HG03521 (cell line): ENCODE data around the gene HIRA.

Source experiments
- ATAC-seq: cut with Tn5 transposase; IDR thresholded peaks from one replicate; pipeline ENCODE4 v1.9.1; 2021; ENCODE audit warnings: mild to moderate bottlenecking, moderate library complexity; ENCODE audit not compliant: unreplicated experiment

The HIRA gene

DNA sequence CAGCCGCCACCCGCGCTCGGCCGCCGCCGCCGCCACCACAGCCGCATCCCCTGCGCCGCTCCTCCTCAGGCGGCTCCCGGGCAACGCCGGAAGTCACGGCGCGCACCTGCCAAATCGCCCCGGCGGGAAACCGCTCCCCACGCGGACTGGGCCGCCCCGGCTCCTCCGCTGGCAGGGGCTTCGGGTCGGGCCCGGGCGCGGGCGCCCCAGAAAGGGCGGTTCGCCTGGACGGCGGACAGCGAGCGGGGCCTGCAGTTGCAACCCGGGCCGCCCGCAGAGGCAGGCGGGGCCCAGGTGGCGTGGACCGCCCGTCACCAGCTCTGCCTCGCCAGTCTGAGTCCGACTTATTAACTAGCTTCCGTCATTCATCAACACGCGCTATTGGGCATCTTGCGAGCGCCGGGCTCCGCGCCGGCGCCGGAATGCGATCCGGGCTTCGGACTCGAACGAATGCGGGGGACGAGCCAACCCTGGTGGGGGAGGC, at the start of gene HIRA:
HIRA (minus strand) TSS at position 85 of the 484 bp plus-strand sequence. CDS start 257 bp downstream, outside the sequence.
- peak; percentile 50 for ATAC-seq

GRCh38 chr22:19480789-19481188, 49.3 kb upstream of the HIRA start:
- no peak for ATAC-seq

DNA sequence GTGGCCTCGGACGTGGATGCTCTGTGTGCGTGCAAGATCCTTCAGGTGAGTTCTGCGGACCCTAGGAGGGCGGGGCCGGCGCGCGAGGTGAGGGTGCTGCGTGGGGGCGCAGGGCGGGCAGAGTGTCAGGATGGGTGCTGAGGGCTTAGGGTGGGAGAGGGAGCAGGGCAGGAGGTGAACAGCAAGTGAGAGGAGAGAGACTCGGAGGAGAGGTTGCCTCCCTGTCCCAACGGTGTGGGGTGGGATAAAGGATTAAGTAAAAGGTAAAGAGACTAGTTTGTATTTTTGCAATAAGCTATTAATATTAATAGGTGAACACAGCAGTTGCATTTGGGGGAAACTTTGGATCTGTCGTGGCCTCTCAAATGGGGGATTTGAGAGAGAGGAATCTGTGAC, 48.6 kb upstream of the HIRA start:
- peak; percentile 2 for ATAC-seq

DNA sequence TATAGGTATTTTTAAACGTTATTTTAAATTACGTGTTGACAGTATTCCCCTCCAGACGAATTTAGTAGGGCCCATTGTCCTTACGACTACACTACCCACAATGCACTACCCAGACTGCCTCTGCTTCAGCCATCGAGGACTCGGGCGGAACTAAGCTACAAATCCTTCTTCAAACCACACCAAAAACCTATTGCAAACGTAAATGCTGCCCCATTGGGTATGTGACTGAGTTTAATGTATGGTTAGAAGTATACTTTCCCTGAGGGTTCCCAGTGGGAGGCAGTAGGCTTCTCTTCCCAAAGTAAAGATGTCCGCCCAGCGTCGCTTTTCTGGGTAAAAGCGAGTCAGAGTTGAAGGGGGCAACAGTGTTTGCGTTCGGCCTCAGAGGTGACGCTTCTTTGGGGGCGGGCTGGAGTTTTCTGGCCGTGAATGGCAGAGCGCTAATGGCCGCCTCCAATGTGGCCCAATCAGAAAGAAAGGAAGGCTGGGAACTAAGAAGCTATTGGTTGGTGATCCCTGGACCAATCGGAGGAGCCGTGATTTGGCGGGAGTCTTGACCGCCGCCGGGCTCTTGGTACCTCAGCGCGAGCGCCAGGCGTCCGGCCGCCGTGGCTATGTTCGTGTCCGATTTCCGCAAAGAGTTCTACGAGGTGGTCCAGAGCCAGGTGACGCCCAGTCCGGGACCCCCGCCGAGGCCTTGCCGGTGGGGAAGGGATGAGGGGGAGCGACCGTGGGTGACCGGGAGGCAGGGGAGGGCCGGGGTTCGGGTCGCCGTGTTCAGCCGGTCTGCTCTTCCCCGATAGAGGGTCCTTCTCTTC, 48.0 kb upstream of the HIRA start, which contains the start of gene CDC45:
CDC45 (plus strand) TSS at position 566 of the 818 bp plus-strand sequence; CDS start at position 615, 49 bp downstream.
- ATAC-seq = peak; percentile 83

GRCh38 chr22:19478901-19479354, 47.4 kb upstream of the HIRA start, which contains the start of gene UFD1:
Gene UFD1, minus strand, starts transcription at chr22:19479193. Its CDS starts 108 bp downstream, at chr22:19479085.
- ATAC-seq = peak; percentile 47

- no peak for ATAC-seq
Observed at GRCh38 chr22:19478045-19478900, 46.7 kb upstream of the HIRA start.

DNA sequence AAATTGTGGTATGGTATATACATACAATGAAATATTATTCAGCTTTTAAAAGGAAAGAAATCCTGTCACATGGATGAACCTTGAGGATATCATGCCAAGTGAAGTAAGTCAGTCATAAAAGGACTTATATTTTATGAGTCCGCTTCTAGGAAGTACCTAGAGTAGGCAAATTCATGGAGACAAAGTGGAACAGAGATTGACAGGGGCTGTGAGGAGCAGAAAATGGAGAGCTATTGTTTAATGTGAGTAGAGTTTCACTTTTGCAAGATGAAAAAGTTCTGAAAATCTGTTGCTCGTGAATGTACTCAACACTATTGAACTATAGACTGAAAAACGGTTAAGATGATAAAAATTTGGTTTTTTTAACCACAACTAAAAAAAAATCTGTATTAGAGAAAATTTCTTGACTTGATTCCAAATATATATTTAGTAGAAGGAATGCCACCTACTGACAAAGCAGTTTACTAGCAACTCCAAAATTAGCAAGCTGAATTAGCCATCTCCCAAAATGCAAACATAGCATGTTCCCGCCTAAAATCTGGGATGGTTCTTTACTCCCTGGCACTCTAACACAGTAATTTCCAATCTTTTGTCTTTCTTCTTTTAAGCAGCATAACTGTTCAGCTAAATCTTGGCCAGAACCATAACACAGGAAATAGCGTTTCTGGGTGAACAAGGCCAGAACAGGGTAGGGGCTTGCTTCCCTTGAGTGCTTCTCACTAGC, 46.0 kb upstream of the HIRA start:
- no peak for ATAC-seq

GRCh38 chr22:19476023-19476422, 44.5 kb upstream of the HIRA start:
- no peak for ATAC-seq

DNA sequence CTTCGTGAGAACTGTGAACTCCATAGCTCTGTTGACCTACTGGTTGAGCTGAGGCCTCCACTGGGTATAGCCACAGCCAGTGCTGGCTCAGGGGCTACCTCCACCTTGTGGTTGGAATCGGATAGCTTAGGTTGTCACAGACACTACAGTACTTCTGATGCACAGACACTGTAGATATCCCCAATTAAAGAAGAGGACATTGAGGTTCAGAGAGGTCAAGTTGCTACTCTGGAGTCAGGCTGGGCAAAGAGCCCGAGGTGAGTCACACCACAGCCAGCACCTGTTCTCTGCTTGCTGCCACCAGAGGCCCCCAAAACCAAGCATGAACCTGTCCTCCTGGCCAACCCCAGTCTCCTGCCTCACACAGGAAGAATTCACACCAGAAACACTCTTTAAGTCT, 42.0 kb upstream of the HIRA start:
- ATAC-seq = no peak

DNA sequence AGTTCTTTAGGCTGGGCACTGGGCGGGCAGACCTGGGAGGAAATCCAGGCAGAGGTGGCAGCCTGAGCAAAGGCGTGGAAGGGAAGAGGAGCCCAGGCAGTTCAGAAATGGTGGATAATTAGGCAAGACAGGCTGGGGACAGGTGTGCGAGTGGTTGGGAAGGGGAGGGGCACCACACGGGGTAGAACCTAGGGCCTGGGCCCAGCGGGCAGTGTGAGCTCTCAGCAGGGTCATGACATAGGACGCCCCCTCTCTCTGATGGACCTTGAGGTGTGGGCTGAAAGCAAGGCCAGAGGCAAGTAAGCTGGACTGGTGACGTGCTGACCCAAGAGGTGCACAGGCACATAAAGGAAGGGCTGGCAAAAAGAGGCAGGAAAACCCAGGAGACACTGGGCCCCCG, 40.7 kb upstream of the HIRA start:
- no peak for ATAC-seq

- ATAC-seq = no peak
Observed at GRCh38 chr22:19471572-19471971, 40.0 kb upstream of the HIRA start.

DNA sequence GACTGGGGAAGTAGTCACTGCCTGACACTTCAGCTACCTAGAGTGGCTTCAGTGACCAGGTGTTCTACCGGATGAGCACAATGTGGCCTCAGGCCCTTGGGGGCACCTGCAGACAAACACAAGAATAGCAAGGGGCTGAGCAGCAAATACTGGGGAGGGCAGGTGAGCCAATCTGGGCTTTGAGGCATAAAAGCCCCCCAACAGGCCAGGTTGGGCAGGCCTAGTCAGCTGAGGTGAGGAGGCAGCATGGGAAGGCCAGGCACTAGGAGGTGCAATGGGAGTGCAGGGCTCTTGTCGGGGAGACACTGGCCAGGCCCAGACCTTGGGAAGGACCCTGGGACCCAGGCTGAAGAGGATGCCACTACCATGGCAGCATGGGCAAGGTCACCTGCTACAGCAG, 38.5 kb upstream of the HIRA start:
- no peak for ATAC-seq

- ATAC-seq = no peak
Observed at GRCh38 chr22:19469421-19469820, 37.9 kb upstream of the HIRA start.

- ATAC-seq = no peak
Observed at GRCh38 chr22:19467912-19468311, 36.4 kb upstream of the HIRA start.

- no peak for ATAC-seq
Observed at GRCh38 chr22:19466848-19467752, 35.6 kb upstream of the HIRA start.

DNA sequence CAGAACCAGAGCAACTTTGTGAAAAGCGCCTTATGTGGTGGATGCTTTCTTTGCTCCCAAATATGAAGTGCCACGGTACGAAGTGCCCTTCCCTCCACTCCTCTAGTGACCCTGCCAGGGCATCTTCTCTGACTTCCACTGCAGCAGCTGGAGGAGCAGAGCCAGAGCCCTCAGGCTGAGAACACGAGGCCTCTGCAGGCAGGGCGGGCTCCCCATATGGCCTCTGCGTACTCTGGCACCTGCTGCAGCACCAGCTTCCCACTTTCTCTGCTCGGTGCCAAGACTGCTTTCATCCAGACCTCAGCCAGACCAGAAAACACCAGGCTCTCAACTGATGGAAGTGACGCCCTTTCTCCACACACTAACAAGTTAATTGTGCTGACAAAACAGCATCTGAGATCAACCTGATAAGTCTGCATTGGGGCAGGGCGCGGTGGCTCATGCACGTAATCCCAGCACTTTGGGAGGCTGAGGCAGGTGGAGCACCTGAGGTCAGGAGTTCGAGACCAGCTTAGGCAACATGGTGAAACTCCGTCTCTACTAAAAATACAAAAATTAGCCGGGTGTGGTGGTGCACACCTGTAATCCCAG, 34.7 kb upstream of the HIRA start:
- no peak for ATAC-seq

DNA sequence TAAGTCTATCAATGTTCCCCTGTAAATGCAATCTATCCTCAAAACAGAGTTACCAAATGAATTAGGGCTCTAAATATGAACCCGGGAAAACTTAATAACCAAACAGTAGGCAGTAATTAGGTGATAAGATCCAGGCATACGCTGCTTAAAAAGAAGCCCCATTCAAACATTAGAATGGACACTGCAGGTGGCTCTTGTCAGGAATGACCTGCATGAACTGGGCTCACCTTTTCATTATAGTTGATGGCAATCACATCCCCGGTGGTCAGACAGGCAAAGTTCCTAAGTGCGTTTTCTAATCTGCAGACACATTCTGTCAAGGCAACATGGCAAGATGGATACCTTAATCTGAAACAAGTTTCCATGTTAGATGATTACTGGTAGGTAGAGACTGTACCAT, 33.4 kb upstream of the HIRA start:
- no peak for ATAC-seq

DNA sequence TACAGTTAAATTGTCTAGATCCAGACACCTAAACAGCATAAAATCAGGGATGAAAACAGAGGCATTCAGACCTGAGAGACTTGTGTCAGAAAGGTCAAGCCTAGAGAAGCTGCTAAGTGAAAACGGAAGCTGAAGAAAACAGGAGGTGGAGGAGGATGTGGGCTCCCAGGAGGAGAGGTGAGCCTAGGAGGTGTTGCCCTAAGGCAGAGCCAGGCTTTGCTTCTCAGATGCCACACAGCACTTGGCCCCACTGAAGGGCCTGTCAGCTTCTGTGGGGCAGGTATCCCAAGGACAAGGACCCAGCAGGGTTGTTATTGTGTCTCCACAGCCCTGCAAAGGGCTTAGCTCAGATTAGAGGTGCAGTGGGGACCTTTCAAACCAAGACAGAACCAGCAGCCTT, 33.0 kb upstream of the HIRA start:
- no peak for ATAC-seq
